Measurements from ENCODE around the gene FOXN1.

DNA sequence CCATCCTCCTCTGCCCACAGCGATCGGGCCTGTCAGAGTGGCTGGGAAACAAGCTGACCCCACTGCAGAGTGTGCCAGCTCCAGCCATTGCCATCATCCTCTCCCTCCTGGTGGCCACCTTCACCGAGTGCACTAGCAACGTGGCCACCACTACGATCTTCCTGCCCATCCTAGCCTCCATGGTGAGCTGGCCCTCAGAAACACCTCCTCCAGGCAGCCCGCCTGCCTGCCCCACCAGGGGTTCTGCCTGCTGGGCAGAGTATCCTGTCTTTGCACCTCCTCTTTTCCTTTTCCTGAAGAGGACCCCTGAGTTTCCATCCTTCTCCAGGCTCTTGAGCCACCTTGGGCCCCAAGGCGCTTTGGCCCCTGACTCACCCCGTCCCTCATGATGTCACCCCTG, 10.5 kb upstream of the FOXN1 start:
- TF ChIP-seq, protein P1, sequence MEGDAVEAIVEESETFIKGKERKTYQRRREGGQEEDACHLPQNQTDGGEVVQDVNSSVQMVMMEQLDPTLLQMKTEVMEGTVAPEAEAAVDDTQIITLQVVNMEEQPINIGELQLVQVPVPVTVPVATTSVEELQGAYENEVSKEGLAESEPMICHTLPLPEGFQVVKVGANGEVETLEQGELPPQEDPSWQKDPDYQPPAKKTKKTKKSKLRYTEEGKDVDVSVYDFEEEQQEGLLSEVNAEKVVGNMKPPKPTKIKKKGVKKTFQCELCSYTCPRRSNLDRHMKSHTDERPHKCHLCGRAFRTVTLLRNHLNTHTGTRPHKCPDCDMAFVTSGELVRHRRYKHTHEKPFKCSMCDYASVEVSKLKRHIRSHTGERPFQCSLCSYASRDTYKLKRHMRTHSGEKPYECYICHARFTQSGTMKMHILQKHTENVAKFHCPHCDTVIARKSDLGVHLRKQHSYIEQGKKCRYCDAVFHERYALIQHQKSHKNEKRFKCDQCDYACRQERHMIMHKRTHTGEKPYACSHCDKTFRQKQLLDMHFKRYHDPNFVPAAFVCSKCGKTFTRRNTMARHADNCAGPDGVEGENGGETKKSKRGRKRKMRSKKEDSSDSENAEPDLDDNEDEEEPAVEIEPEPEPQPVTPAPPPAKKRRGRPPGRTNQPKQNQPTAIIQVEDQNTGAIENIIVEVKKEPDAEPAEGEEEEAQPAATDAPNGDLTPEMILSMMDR (IDR thresholded peaks at IDR 0.05), result no peak
- TF ChIP-seq POLR2A (IDR thresholded peaks at IDR 0.05), result no peak

Measured in body of pancreas (tissue), 4 donors.